ENCODE measurements around the gene POLE.

GRCh38 chr12:132622437-132623071 lies 64.6 kb downstream of the POLE start:
- TF ChIP-seq CTCF (conservative IDR thresholded peaks at IDR 0.05; ENCODE audit: low read length) = no peak
- no peak for TF ChIP-seq EZH2phosphoT487 (IDR thresholded peaks at IDR 0.05; ENCODE audit: borderline replicate concordance, low read depth, low read length)
